HG02943 (cell line): ENCODE data around the gene AUTS2.

ENCODE experiments used
- ATAC-seq: cut with Tn5 transposase; IDR thresholded peaks from one replicate; pipeline ENCODE4 v1.9.1; 2021; ENCODE audit warnings: mild to moderate bottlenecking, low read depth, moderate library complexity; ENCODE audit not compliant: unreplicated experiment

Gene AUTS2

GRCh38 chr7:70670288-70670687 lies 1072.0 kb downstream of the AUTS2 start:
- no peak for ATAC-seq

- ATAC-seq: no peak
Observed at GRCh38 chr7:70673778-70674570, 1075.7 kb downstream of the AUTS2 start.

GRCh38 chr7:70674571-70675010 lies 1076.3 kb downstream of the AUTS2 start:
- ATAC-seq: no peak

GRCh38 chr7:70676243-70676642 lies 1078.0 kb downstream of the AUTS2 start:
- no peak for ATAC-seq

DNA sequence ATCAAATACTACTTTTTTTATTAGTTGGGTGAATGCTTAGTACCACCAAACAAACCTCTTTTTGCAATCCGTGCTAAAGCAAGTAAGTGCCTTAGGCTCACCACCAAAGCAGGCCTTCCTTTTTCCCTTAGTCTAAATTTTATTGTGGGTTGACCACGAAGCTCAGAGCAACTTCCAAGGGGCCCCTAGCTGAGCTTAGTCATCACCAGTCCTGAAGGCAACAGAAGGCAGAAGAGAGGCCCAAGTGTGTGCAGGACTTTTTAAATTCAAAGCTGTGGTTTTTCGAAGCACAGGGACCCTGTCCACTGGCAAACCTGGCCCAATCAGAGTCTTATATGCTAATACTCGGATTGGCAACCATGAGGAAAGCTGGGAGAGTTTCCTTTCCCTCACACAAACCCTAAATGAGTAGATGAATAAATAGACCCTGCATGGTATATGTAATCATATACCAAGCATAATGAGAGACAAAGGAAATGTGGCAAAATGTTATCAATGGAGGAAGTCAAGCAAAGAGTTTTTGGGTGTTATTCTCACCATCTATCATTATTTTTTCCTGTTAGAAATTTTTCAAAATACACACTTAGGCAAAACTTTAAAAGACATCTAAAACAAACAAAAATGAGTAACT lies 1080.5 kb downstream of the AUTS2 start:
- no peak for ATAC-seq

DNA sequence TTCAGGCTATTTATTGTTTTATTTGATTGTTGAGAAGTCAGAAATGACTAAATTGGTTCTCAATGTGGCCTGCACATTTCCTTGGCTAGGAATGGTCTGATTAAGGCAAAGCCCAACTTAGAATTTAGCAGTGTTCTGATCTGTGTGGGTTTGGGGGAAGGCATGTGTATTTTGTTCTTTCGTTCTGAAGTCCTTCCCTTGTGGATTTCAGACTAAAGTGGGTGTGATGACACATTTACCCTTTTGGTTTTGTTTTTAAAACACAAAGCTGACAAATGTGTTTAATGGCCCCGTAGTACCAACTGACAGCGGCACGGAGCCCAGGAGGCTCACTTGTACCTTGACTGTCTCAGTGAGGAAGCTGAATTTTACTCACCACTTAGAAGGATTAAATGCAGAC lies 1081.4 kb downstream of the AUTS2 start:
- ATAC-seq: no peak

- ATAC-seq: no peak
Observed at GRCh38 chr7:70680306-70680705, 1082.0 kb downstream of the AUTS2 start.

GRCh38 chr7:70680743-70681468 lies 1082.6 kb downstream of the AUTS2 start:
- ATAC-seq: no peak

- ATAC-seq: no peak
Observed at GRCh38 chr7:70681469-70682350, 1083.4 kb downstream of the AUTS2 start.

GRCh38 chr7:70684173-70684572 lies 1085.9 kb downstream of the AUTS2 start:
- ATAC-seq: no peak

- no peak for ATAC-seq
Observed at GRCh38 chr7:70693321-70693685, 1095.0 kb downstream of the AUTS2 start.

DNA sequence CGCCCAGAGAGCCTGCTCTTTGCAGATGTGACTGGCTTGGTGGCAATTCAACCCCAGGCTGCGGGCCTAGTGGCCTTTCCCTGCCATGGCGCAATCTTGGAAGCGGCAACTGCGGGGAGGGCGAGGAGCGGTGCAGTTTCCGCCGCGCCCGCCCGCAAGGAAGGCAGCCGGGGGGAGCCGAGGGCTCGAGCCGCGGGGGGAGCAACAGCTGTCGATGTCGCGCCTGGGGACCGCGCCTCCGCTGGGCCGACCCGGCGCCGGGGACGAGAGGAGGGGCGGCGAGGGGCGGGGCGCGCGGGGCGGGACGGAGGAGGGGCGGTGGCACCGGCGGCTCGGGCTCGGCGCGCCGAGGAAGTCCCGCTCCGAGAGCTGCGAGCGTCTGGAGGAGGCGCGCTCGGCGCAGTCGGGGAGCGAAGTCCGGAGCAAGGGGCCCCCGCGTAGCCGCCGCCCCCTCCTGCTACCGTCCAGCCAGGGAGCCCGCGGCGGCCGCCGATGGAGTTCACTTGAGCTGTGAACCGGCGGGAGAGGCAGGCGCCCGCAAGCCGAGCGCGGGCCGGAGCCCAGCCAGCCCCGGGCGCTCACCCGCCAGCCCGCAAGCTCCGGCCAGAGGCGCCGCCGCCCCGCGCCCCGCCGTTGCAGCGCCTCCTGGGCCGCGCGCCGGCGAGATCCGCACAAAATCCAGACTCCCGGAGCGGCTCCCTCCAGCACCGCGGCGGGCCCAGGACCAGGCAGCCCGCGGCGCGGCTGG lies 1095.6 kb downstream of the AUTS2 start:
- ATAC-seq: no peak

GRCh38 chr7:70694434-70694970 lies 1096.2 kb downstream of the AUTS2 start:
- ATAC-seq: no peak

DNA sequence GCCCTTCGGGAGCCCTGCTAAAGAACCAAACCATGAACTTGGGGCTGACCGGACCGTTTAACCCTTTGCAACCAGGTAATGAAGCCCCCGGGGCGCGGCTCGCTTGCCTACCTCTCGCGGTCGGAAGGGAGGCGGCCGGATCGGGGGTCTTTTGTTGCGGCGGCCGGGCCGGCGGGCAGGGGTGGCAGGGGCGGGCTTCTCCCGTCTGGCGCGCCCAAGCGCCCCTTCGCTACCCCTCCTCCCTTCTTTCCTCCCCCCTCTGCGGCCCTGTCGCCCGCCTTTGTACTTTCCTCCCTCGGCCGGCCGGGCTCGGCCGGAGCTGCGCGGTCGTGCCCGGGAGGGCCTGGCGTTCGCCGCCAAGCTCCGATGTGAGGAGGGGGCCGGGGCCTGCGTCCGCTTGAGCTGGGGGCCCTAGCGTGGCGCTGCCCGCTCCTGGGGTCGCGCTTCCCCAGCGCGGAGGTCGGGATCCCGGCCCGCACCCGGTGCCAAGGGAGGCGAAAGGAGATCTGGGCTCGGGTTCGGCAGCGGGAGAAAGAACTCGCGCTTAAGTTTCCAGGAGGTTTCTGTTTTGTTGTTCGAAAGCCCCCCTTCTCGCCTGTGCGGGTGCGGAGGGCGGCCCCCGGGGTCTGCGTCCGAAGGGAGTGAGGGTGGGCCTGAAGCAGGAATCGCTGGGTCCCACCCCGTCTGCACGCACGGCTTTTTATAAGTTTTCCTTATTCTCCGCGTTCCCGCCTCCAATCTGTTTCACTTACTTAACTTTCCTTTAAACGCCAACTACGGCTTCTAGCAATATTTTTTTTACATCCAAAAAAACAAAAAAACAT lies 1096.9 kb downstream of the AUTS2 start:
- no peak for ATAC-seq

DNA sequence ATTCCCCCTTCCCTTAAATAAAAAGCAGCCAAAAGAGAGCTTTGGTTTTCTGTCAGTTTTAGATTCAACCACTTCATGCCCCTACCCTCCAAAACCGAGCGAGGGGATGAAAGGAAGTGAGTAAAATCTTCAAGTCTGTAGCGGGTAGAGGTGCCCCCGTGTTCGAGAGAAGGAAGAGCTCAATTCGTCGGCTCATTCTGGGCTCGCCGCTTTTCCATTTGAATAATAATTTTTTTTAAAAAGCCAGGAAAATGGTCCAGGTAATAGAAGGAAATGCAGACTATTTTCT lies 1097.5 kb downstream of the AUTS2 start:
- ATAC-seq: no peak

GRCh38 chr7:70696201-70696754 lies 1098.0 kb downstream of the AUTS2 start:
- no peak for ATAC-seq

- ATAC-seq: no peak
Observed at GRCh38 chr7:70698219-70698832, 1100.1 kb downstream of the AUTS2 start.

- ATAC-seq: no peak
Observed at GRCh38 chr7:70699271-70699670, 1101.0 kb downstream of the AUTS2 start.
